ENCODE measurements around the gene TIGD7.

The TIGD7 gene

GRCh38 chr16:3347586-3347985, 42.4 kb upstream of the TIGD7 start:
- no peak for TF ChIP-seq CREB1 (IDR thresholded peaks at IDR 0.05; ENCODE audit: low read depth)
- TF ChIP-seq YY1 (IDR thresholded peaks at IDR 0.05; ENCODE audit: low read depth), result no peak
- no peak for TF ChIP-seq FOXM1 (IDR thresholded peaks at IDR 0.05; ENCODE audit: borderline replicate concordance, low read depth)
- no peak for TF ChIP-seq MAX (IDR thresholded peaks at IDR 0.05)
- TF ChIP-seq USF1 (IDR thresholded peaks at IDR 0.05), result no peak
- no peak for TF ChIP-seq EGR1 (IDR thresholded peaks at IDR 0.05)
- no peak for TF ChIP-seq TCF12 (IDR thresholded peaks at IDR 0.05; ENCODE audit: low read depth)
- no peak for TF ChIP-seq REST (IDR thresholded peaks at IDR 0.05; ENCODE audit: low read depth)
- no peak for TF ChIP-seq TAF1 (IDR thresholded peaks at IDR 0.05; ENCODE audit: low read depth)
- no peak for TF ChIP-seq RAD21 (IDR thresholded peaks at IDR 0.05; ENCODE audit: low read depth)
- no peak for TF ChIP-seq CEBPB (IDR thresholded peaks at IDR 0.05)
- no peak for TF ChIP-seq NFIC (IDR thresholded peaks at IDR 0.05)
- TF ChIP-seq ZBTB7A (IDR thresholded peaks at IDR 0.05; ENCODE audit: low read depth), result no peak
- TF ChIP-seq TEAD4 (IDR thresholded peaks at IDR 0.05), result no peak
- TF ChIP-seq EP300 (IDR thresholded peaks at IDR 0.05; ENCODE audit: borderline replicate concordance), result no peak

- no peak for TF ChIP-seq FOXM1 (IDR thresholded peaks at IDR 0.05; ENCODE audit: borderline replicate concordance, low read depth)
- no peak for TF ChIP-seq NFIC (IDR thresholded peaks at IDR 0.05)
- no peak for TF ChIP-seq TEAD4 (IDR thresholded peaks at IDR 0.05)
- no peak for TF ChIP-seq ZBTB7A (IDR thresholded peaks at IDR 0.05; ENCODE audit: low read depth)
- TF ChIP-seq REST (IDR thresholded peaks at IDR 0.05; ENCODE audit: low read depth), result no peak
- TF ChIP-seq TCF12 (IDR thresholded peaks at IDR 0.05; ENCODE audit: low read depth), result no peak
- no peak for TF ChIP-seq RAD21 (IDR thresholded peaks at IDR 0.05; ENCODE audit: low read depth)
- no peak for TF ChIP-seq YY1 (IDR thresholded peaks at IDR 0.05; ENCODE audit: low read depth)
- TF ChIP-seq TAF1 (IDR thresholded peaks at IDR 0.05; ENCODE audit: low read depth), result no peak
- TF ChIP-seq EGR1 (IDR thresholded peaks at IDR 0.05), result no peak
- no peak for TF ChIP-seq CEBPB (IDR thresholded peaks at IDR 0.05)
Measured at GRCh38 chr16:3346041-3346440, 40.8 kb upstream of the TIGD7 start.

GRCh38 chr16:3328643-3329042, 23.4 kb upstream of the TIGD7 start:
- TF ChIP-seq TEAD4 (IDR thresholded peaks at IDR 0.05) (no peak), MAX (IDR thresholded peaks at IDR 0.05) (no peak), EP300 (IDR thresholded peaks at IDR 0.05; ENCODE audit: borderline replicate concordance) (no peak), TCF12 (IDR thresholded peaks at IDR 0.05; ENCODE audit: low read depth) (no peak), YY1 (IDR thresholded peaks at IDR 0.05; ENCODE audit: low read depth) (no peak), CEBPB (IDR thresholded peaks at IDR 0.05) (no peak), RAD21 (IDR thresholded peaks at IDR 0.05; ENCODE audit: low read depth) (no peak), ZBTB7A (IDR thresholded peaks at IDR 0.05; ENCODE audit: low read depth) (no peak), FOXM1 (IDR thresholded peaks at IDR 0.05; ENCODE audit: borderline replicate concordance, low read depth) (no peak)

GRCh38 chr16:3328104-3328503, 22.9 kb upstream of the TIGD7 start:
- TF ChIP-seq RAD21 (IDR thresholded peaks at IDR 0.05; ENCODE audit: low read depth) (no peak), TCF12 (IDR thresholded peaks at IDR 0.05; ENCODE audit: low read depth) (no peak), EP300 (IDR thresholded peaks at IDR 0.05; ENCODE audit: borderline replicate concordance) (no peak), YY1 (IDR thresholded peaks at IDR 0.05; ENCODE audit: low read depth) (no peak), NFIC (IDR thresholded peaks at IDR 0.05) (no peak)

GRCh38 chr16:3327514-3327913, 22.3 kb upstream of the TIGD7 start:
- no peak for TF ChIP-seq MAX (IDR thresholded peaks at IDR 0.05)
- TF ChIP-seq RAD21 (IDR thresholded peaks at IDR 0.05; ENCODE audit: low read depth), result no peak
- TF ChIP-seq NFIC (IDR thresholded peaks at IDR 0.05), result no peak
- TF ChIP-seq EP300 (IDR thresholded peaks at IDR 0.05; ENCODE audit: borderline replicate concordance), result no peak
- no peak for TF ChIP-seq CREB1 (IDR thresholded peaks at IDR 0.05; ENCODE audit: low read depth)
- no peak for TF ChIP-seq ZBTB7A (IDR thresholded peaks at IDR 0.05; ENCODE audit: low read depth)
- TF ChIP-seq EGR1 (IDR thresholded peaks at IDR 0.05), result no peak
- no peak for TF ChIP-seq CEBPB (IDR thresholded peaks at IDR 0.05)
- no peak for TF ChIP-seq FOXM1 (IDR thresholded peaks at IDR 0.05; ENCODE audit: borderline replicate concordance, low read depth)
- TF ChIP-seq USF1 (IDR thresholded peaks at IDR 0.05), result no peak
- no peak for TF ChIP-seq TEAD4 (IDR thresholded peaks at IDR 0.05)
- TF ChIP-seq TAF1 (IDR thresholded peaks at IDR 0.05; ENCODE audit: low read depth), result no peak
- no peak for TF ChIP-seq TCF12 (IDR thresholded peaks at IDR 0.05; ENCODE audit: low read depth)
- TF ChIP-seq REST (IDR thresholded peaks at IDR 0.05; ENCODE audit: low read depth), result no peak
- no peak for TF ChIP-seq YY1 (IDR thresholded peaks at IDR 0.05; ENCODE audit: low read depth)

Data from Ishikawa (cell line).